Upper lobe of left lung (tissue), 6 donors: ENCODE measurements around the gene ACER2. TPM values are rescaled to one million over a fixed set of nuclear protein-coding genes. Genes with fewer than 3 reads are reported as not detected.

Experiments used
- ATAC-seq, 2 donors: fragments of 200-7000 bp; cut with Tn5 transposase; one replicate each; pipeline ENCODE4 v1.9.1; 2022; ENCODE audit warnings: mild to moderate bottlenecking in 2 of 2, moderate library complexity in 2 of 2; ENCODE audit not compliant: low FRiP score in 2 of 2
- DNase-seq, 2 donors: peaks; one replicate each; pipeline ENCODE4 v3.0.0-alpha.2; 2019 to 2020
- H3K27ac ChIP-seq, 4 donors: fragments of 200-600 bp; sonication (generic); one replicate each; pipeline ENCODE4 v1.5.1; 2016 to 2019
- H3K27me3 ChIP-seq, 4 donors: fragments of 200-600 bp; sonication (generic); one replicate each; pipeline ENCODE4 v1.5.1; 2017 to 2019
- H3K36me3 ChIP-seq, 4 donors: fragments of 200-600 bp; sonication (generic); one replicate each; pipeline ENCODE4 v1.5.1; 2016 to 2019
- H3K4me1 ChIP-seq, 4 donors: fragments of 200-600 bp; sonication (generic); one replicate each; pipeline ENCODE4 v1.5.1; 2018 to 2019
- H3K4me3 ChIP-seq, 4 donors: fragments of 200-600 bp; sonication (generic); one replicate each; pipeline ENCODE4 v1.5.1; 2017 to 2019; ENCODE audit warnings: mild to moderate bottlenecking in 2 of 4, moderate library complexity in 1 of 4
- H3K9me3 ChIP-seq, 4 donors: fragments of 200-600 bp; sonication (generic); one replicate each; pipeline ENCODE4 v1.5.1; 2018 to 2019
- EP300 ChIP-seq, 4 donors: sonication (generic); formaldehyde crosslinking; IDR thresholded peaks; one replicate each; pipeline ENCODE4 v1.5.1; 2017; ENCODE audit warnings: antibody characterized with exemption in 4 of 4, control low read depth in 2 of 4
- POLR2A ChIP-seq, 4 donors: fragments of 450-650 bp; IDR thresholded peaks; one replicate each; pipeline ENCODE4 v1.5.1; 2016 to 2017; ENCODE audit warnings: antibody characterized with exemption in 4 of 4, mild to moderate bottlenecking in 2 of 4
- POLR2AphosphoS5 ChIP-seq, 2 donors: sonication (generic); formaldehyde crosslinking; IDR thresholded peaks; one replicate each; pipeline ENCODE4 v1.5.1; 2017; ENCODE audit warnings: antibody characterized with exemption in 2 of 2
- WGBS, 2 donors: methylation state at CpG; one replicate each; pipeline ENCODE4 v1.1.5; 2017 to 2018; 5-methylcytosine and 5-hydroxymethylcytosine counted together
- total RNA-seq, 6 donors: library from RNA; depleted of rRNA in 4 of 6; stranded (reverse); fragments of >200 nt in 4 of 6; gene quantifications; one replicate each; pipeline versions ENCODE4 v1.1.0 to v1.2.1, GENCODE V29; 2016 to 2021
- TF ChIP-seq, protein P1 (sequence below), 6 experiments: fragments of 450-650 bp in 4 of 6; fragments of 200-600 bp in 2 of 6; sonication (generic) in 2 of 6; IDR thresholded peaks; one replicate each; pipeline ENCODE4 v1.5.1; 2016 to 2019; ENCODE audit warnings: antibody characterized with exemption in 6 of 6
- donor health status: DM: no; HTN: no; CAD: no; lungs with moderate emphysema.
- donor health status: DM: no; HTN: yes; CAD: no; lungs with severe emphysema.

Gene ACER2
- total RNA-seq, 6 donors from 2014 or later, result 3.2 to 9.4 (median 4.5) TPM

DNA sequence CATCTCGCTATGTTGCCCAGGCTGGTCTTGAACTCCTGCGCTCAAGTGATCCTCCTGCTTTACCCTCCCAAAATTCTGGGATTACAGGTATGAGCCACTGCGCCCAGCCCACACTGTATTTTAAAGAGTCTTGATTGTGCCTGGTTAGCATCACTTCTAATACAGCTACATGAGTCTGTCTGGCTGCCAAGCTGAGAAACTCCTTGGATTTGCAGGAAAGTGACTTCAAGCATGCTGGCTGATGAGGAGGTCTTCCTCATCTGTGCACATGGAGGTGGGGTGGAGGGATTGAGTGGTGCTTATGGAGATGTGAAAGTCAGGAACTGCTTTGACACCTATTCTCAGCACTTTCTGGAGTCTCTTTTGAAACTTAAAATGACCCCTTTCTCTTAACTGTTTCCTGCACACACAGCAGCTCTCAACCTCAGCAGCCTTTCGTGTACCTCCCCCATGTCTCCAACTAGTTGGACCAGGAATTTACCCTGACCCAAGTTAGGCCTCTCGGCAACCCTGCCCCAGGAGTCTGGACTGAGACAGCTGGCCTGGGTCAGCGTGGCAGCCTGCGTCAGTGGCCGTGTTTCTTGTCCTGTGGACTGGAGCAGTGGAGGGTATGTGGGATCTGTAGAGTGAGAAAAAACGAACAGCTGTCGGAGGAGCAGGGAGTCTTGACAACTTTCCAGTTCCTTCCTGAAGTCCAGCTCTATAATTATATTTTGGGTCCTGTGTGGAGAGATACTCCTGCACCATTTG is 72.5 kb downstream of the ACER2 start:
- ATAC-seq (no peak), DNase-seq (peak in 1 of 2 donors; percentile 64)
- no peaks in the 10 kb centered on the region for H3K27me3 ChIP-seq
- H3K4me3 ChIP-seq, result no peak overlapping the region
- WGBS, 2 donors, result 70 to 72% methylated on average over 10 of the region's 10 CpGs
- H3K36me3 ChIP-seq, result no peaks in the 10 kb centered on the region
- TF ChIP-seq, protein P1, sequence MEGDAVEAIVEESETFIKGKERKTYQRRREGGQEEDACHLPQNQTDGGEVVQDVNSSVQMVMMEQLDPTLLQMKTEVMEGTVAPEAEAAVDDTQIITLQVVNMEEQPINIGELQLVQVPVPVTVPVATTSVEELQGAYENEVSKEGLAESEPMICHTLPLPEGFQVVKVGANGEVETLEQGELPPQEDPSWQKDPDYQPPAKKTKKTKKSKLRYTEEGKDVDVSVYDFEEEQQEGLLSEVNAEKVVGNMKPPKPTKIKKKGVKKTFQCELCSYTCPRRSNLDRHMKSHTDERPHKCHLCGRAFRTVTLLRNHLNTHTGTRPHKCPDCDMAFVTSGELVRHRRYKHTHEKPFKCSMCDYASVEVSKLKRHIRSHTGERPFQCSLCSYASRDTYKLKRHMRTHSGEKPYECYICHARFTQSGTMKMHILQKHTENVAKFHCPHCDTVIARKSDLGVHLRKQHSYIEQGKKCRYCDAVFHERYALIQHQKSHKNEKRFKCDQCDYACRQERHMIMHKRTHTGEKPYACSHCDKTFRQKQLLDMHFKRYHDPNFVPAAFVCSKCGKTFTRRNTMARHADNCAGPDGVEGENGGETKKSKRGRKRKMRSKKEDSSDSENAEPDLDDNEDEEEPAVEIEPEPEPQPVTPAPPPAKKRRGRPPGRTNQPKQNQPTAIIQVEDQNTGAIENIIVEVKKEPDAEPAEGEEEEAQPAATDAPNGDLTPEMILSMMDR (IDR thresholded peaks at IDR 0.05), result no peak
- TF ChIP-seq EP300 (IDR thresholded peaks at IDR 0.05) (no peak), POLR2AphosphoS5 (IDR thresholded peaks at IDR 0.05) (no peak), POLR2A (IDR thresholded peaks at IDR 0.05) (no peak)
- H3K4me1 ChIP-seq, result no peaks in the 10 kb centered on the region
- no peak overlapping the region for H3K27ac ChIP-seq
- no peaks in the 10 kb centered on the region for H3K9me3 ChIP-seq

GRCh38 chr9:19481971-19482404 is 73.2 kb downstream of the ACER2 start:
- Histone ChIP-seq H3K9me3 (no peaks in the 10 kb centered on the region), H3K27me3 (no peaks in the 10 kb centered on the region), H3K27ac (no peak overlapping the region), H3K4me1 (no peaks in the 10 kb centered on the region), H3K4me3 (no peak overlapping the region), H3K36me3 (no peaks in the 10 kb centered on the region)
- TF ChIP-seq POLR2AphosphoS5 (IDR thresholded peaks at IDR 0.05), result no peak
- TF ChIP-seq EP300 (IDR thresholded peaks at IDR 0.05), result no peak
- TF ChIP-seq, protein P1 (IDR thresholded peaks at IDR 0.05), result no peak
- no peak for TF ChIP-seq POLR2A (IDR thresholded peaks at IDR 0.05)
- ATAC-seq (no peak), DNase-seq (no peak)
- 71 to 72% methylated on average over 9 of the region's 9 CpGs for WGBS, 2 donors

DNA sequence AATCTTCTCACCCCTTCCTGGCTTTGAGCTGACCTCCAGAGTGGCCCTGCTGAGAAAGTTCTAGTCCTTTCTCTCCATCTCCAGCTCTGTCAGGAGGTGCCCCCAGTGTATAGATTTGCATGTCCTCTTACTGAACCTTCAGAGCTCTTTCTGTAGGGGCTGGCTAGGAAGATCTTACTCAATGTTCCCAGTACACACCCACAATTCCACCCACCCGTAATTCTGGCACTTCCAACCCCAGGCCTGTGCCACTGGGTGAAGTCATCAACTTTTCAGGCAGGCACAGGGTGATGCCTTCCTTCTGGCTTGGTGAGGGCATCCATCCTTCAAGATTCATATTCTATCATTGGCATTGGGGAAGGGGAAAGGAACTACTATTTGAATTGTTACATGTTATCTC is 75.9 kb downstream of the ACER2 start:
- no peak for DNase-seq
- 79 to 88% methylated on average over 1 of the region's 1 CpG for WGBS, 2 donors
- TF ChIP-seq, protein P1 (IDR thresholded peaks at IDR 0.05), result no peak
- TF ChIP-seq EP300 (IDR thresholded peaks at IDR 0.05), result no peak
- no peak for ATAC-seq
- Histone ChIP-seq H3K4me1 (no peaks in the 10 kb centered on the region), H3K4me3 (no peak overlapping the region), H3K27ac (no peak overlapping the region), H3K36me3 (no peaks in the 10 kb centered on the region), H3K27me3 (no peaks in the 10 kb centered on the region), H3K9me3 (no peaks in the 10 kb centered on the region)

DNA sequence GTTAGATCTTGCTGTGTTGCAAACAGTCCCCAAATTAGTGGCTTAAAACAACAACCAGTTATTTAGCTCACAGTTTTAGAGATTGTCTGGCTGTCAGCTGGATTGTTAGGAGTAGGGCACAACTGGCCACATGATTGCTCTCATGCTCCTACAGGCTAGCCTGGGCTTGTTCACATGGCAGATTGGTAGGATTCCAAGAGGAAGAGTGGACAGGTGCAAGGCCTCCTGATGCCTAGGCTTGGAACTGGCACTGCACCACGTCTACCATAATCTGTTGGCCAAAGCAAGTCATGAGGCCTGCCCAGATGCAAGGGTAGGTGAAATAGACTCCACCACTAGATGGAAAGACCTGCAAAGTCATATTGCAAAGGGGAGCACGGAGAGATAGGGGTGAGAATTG is 76.4 kb downstream of the ACER2 start:
- TF ChIP-seq POLR2A (IDR thresholded peaks at IDR 0.05), result no peak
- TF ChIP-seq, protein P1 (IDR thresholded peaks at IDR 0.05), result no peak
- TF ChIP-seq EP300 (IDR thresholded peaks at IDR 0.05), result no peak
- TF ChIP-seq POLR2AphosphoS5 (IDR thresholded peaks at IDR 0.05), result no peak
- H3K27ac ChIP-seq, result no peak overlapping the region
- H3K4me3 ChIP-seq, result no peak overlapping the region
- no peaks in the 10 kb centered on the region for H3K9me3 ChIP-seq
- H3K4me1 ChIP-seq, result no peaks in the 10 kb centered on the region
- no peaks in the 10 kb centered on the region for H3K27me3 ChIP-seq
- 75 to 82% methylated on average over 2 of the region's 2 CpGs for WGBS, 2 donors
- no peaks in the 10 kb centered on the region for H3K36me3 ChIP-seq
- ATAC-seq (no peak), DNase-seq (no peak)

DNA sequence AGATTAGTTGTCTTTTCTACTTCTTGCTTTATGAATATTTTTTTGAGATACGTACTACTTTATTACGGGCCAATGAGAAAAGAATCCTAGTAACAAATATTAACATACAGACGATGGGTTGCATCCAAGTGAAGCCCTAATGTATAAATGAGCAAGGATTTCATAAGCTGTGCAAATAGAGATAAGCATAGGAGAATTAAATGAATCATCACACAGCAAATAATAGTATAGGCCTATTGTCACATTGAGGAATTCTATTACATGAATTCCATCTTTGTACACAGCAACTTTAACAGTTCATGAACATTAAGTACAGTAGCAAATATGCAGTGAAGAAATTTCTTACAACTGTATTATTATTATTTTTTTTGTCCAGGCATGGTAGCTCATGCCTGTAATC is 78.0 kb downstream of the ACER2 start:
- ATAC-seq (no peak), DNase-seq (no peak)
- 82 to 91% methylated on average over 3 of the region's 3 CpGs for WGBS, 2 donors
- Histone ChIP-seq H3K9me3 (no peaks in the 10 kb centered on the region), H3K4me3 (no peak overlapping the region), H3K4me1 (no peaks in the 10 kb centered on the region), H3K36me3 (no peaks in the 10 kb centered on the region), H3K27me3 (no peaks in the 10 kb centered on the region), H3K27ac (no peak overlapping the region)
- TF ChIP-seq, protein P1 (IDR thresholded peaks at IDR 0.05), result no peak
- no peak for TF ChIP-seq POLR2AphosphoS5 (IDR thresholded peaks at IDR 0.05)
- no peak for TF ChIP-seq EP300 (IDR thresholded peaks at IDR 0.05)
- no peak for TF ChIP-seq POLR2A (IDR thresholded peaks at IDR 0.05)
